ENCODE data around the gene TNFAIP3.
A peak's percentile ranks its signal among the peaks of the same experiment; 100 is the strongest.
"Not testable (repeated sequence)": the region's sequence is repeated elsewhere in the genome, so short reads cannot be mapped to it uniquely, and the experiment has no call there.

TNFAIP3 gene

GRCh38 chr6:137866914-137867684 is at the start of gene TNFAIP3:
TSS of gene TNFAIP3 (plus strand) at chr6:137867259. CDS start at chr6:137871228, 3,969 bp downstream.
- peak; percentile 91 for DNase-seq

GRCh38 chr6:137818440-137818839 is 48.6 kb upstream of the TNFAIP3 start:
- DNase-seq: no peak

- no peak for DNase-seq
These were observed 47.3 kb upstream of the TNFAIP3 start for GRCh38 chr6:137819740-137820139.

GRCh38 chr6:137820425-137820824 is 46.6 kb upstream of the TNFAIP3 start:
- DNase-seq: no peak

- DNase-seq: no peak
These were observed 46.1 kb upstream of the TNFAIP3 start for GRCh38 chr6:137820952-137821351.

GRCh38 chr6:137821491-137821890 is 45.6 kb upstream of the TNFAIP3 start:
- DNase-seq: no peak

GRCh38 chr6:137823826-137824555 is 43.1 kb upstream of the TNFAIP3 start:
- peak; percentile 63 for DNase-seq

GRCh38 chr6:137824556-137824879 is 42.5 kb upstream of the TNFAIP3 start:
- no peak for DNase-seq

- DNase-seq: no peak
These were observed 42.2 kb upstream of the TNFAIP3 start for GRCh38 chr6:137824896-137825295.

GRCh38 chr6:137827411-137827940 is 39.6 kb upstream of the TNFAIP3 start:
- no peak for DNase-seq

GRCh38 chr6:137827977-137828810 is 38.9 kb upstream of the TNFAIP3 start:
- DNase-seq: no peak

GRCh38 chr6:137829641-137830083 is 37.4 kb upstream of the TNFAIP3 start:
- no peak for DNase-seq

- no peak for DNase-seq
These were observed 36.5 kb upstream of the TNFAIP3 start for GRCh38 chr6:137830511-137830911.

GRCh38 chr6:137832110-137832509 is 34.9 kb upstream of the TNFAIP3 start:
- DNase-seq: no peak

GRCh38 chr6:137834508-137834907 is 32.6 kb upstream of the TNFAIP3 start:
- DNase-seq: no peak

GRCh38 chr6:137836788-137837187 is 30.3 kb upstream of the TNFAIP3 start:
- DNase-seq: no peak

GRCh38 chr6:137838090-137838489 is 29.0 kb upstream of the TNFAIP3 start:
- peak; percentile 38 for DNase-seq

- DNase-seq: not testable (repeated sequence)
These were observed 28.5 kb upstream of the TNFAIP3 start for GRCh38 chr6:137838597-137838996.

- DNase-seq: no peak
These were observed 28.0 kb upstream of the TNFAIP3 start for GRCh38 chr6:137839076-137839475.

GRCh38 chr6:137840252-137840651 is 26.8 kb upstream of the TNFAIP3 start:
- no peak for DNase-seq

GRCh38 chr6:137843211-137843610 is 23.8 kb upstream of the TNFAIP3 start:
- no peak for DNase-seq

GRCh38 chr6:137844327-137844726 is 22.7 kb upstream of the TNFAIP3 start:
- not testable (repeated sequence) for DNase-seq

- not testable (repeated sequence) for DNase-seq
These were observed 22.3 kb upstream of the TNFAIP3 start for GRCh38 chr6:137844773-137845172.

Data from NCI-H146 (cell line).